ENCODE results near the gene SLC25A20.

GRCh38 chr3:48863122-48863521 lies 35.6 kb downstream of the SLC25A20 start:
- TF ChIP-seq CTCF (IDR thresholded peaks at IDR 0.05; ENCODE audit: borderline replicate concordance, extremely low read depth, low read length, poor library complexity, severe bottlenecking) (no peak), EZH2 (IDR thresholded peaks at IDR 0.05; ENCODE audit: borderline replicate concordance, low read depth, low read length, severe bottlenecking) (no peak)

Data from DND-41 (cell line).